Cerebellar cortex (tissue), 1 donor: ENCODE data around the gene PTPRN2.

Source experiments
- DNase-seq: peaks from one replicate; pipeline ENCODE4 v3.0.0-alpha.2; 2015; ENCODE audit warnings: low spot score

The PTPRN2 gene

GRCh38 chr7:157877298-157878090 lies 710.1 kb downstream of the PTPRN2 start:
- DNase-seq, result no peak

GRCh38 chr7:157876469-157877285 lies 710.9 kb downstream of the PTPRN2 start:
- no peak for DNase-seq

GRCh38 chr7:157875230-157876179 lies 712.1 kb downstream of the PTPRN2 start:
- DNase-seq, result no peak

- no peak for DNase-seq
Observed at GRCh38 chr7:157874870-157875229, 712.8 kb downstream of the PTPRN2 start.

GRCh38 chr7:157874208-157874816 lies 713.3 kb downstream of the PTPRN2 start:
- DNase-seq, result no peak

GRCh38 chr7:157873664-157874063 lies 714.0 kb downstream of the PTPRN2 start:
- DNase-seq, result no peak

GRCh38 chr7:157873181-157873580 lies 714.4 kb downstream of the PTPRN2 start:
- no peak for DNase-seq

GRCh38 chr7:157872447-157872846 lies 715.2 kb downstream of the PTPRN2 start:
- DNase-seq, result no peak

- no peak for DNase-seq
Observed at GRCh38 chr7:157871681-157872080, 715.9 kb downstream of the PTPRN2 start.

GRCh38 chr7:157870644-157871290 lies 716.9 kb downstream of the PTPRN2 start:
- DNase-seq, result no peak

- no peak for DNase-seq
Observed at GRCh38 chr7:157869793-157870192, 717.8 kb downstream of the PTPRN2 start.

- DNase-seq, result no peak
Observed at GRCh38 chr7:157867685-157868305, 719.8 kb downstream of the PTPRN2 start.

- DNase-seq, result no peak
Observed at GRCh38 chr7:157866336-157866924, 721.2 kb downstream of the PTPRN2 start.

GRCh38 chr7:157865351-157866165 lies 722.1 kb downstream of the PTPRN2 start:
- DNase-seq, result no peak

GRCh38 chr7:157864911-157865310 lies 722.7 kb downstream of the PTPRN2 start:
- DNase-seq, result no peak

GRCh38 chr7:157863906-157864810 lies 723.5 kb downstream of the PTPRN2 start:
- no peak for DNase-seq

GRCh38 chr7:157863176-157863575 lies 724.4 kb downstream of the PTPRN2 start:
- DNase-seq, result no peak

GRCh38 chr7:157862731-157863130 lies 724.9 kb downstream of the PTPRN2 start:
- DNase-seq, result no peak
